Hepatocyte (in vitro differentiated cells): ENCODE data around the gene ANKRD44.

Source experiments
- CTCF ChIP-seq: fragments of 200-600 bp; sonication (generic); IDR thresholded peaks from 2 replicates; pipeline ENCODE4 v1.5.1; 2016; ENCODE audit warnings: antibody characterized with exemption, mild to moderate bottlenecking; ENCODE audit not compliant: poor library complexity
- EZH2 ChIP-seq: fragments of 200-600 bp; sonication (generic); IDR thresholded peaks from 2 replicates; pipeline ENCODE4 v1.6.1; 2016; ENCODE audit warnings: antibody characterized with exemption, mild to moderate bottlenecking, borderline replicate concordance
- EZH2phosphoT487 ChIP-seq: fragments of 200-600 bp; sonication (generic); IDR thresholded peaks from one replicate; pipeline ENCODE4 v1.6.1; 2018; ENCODE audit warnings: antibody characterized with exemption, mild to moderate bottlenecking, low read depth, moderate library complexity; ENCODE audit not compliant: unreplicated experiment, severe bottlenecking

- TF ChIP-seq CTCF (no peak), EZH2 (no peak), EZH2phosphoT487 (no peak)
Measured at GRCh38 chr2:197140045-197140444, 170.5 kb downstream of the ANKRD44 start.
